ENCODE data around the gene ARHGAP44. TPM values are rescaled to one million over a fixed set of nuclear protein-coding genes. Genes with fewer than 3 reads are reported as not detected.

The ARHGAP44 gene
- total and polyA plus RNA-seq, 2 of the 8 experiments (the other 6 are each of a cell fraction or from before 2014, with no cell fraction given), result 6.2 to 22.2 TPM

GRCh38 chr17:12952012-12952411 lies 162.7 kb downstream of the ARHGAP44 start:
- no peak overlapping the region for H2AK5ac ChIP-seq (ENCODE audit: low read depth, low read length)
- peaks cover 0 to 2% of the 10 kb centered on the region in 2 experiments for H4K20me1 ChIP-seq (replicated peaks in 1 of 2; ENCODE audit: control insufficient read depth in 1 of 2, insufficient read depth in 2 of 2, low read length in 2 of 2)
- H4K8ac ChIP-seq (ENCODE audit: extremely low read depth, insufficient read depth, low read length), result no peak overlapping the region
- no peak overlapping the region for H4K5ac ChIP-seq (ENCODE audit: insufficient read length, low read depth, low read length)
- H3K4me3 ChIP-seq (ENCODE audit: extremely low read depth in 1 of 4, insufficient read depth in 2 of 4, low read depth in 3 of 4, low read length in 4 of 4), result no peak overlapping the region
- POLR2A ChIA-PET (ENCODE audit: partially characterized antibody), result interaction anchor here (1.0 kb wide), 1 partner anchor 38 kb away, joined by 3 read pairs; no protein-coding TSS in a partner anchor
- H3K23ac ChIP-seq (ENCODE audit: insufficient read length), result no peak overlapping the region
- FAIRE-seq (no peak), DNase-seq (ENCODE audit: low read depth in 1 of 2, low spot score in 2 of 2) (no peak)
- H4K91ac ChIP-seq (replicated peaks; ENCODE audit: insufficient read length, low read length), result no peak overlapping the region
- no peak overlapping the region for H2AFZ ChIP-seq (ENCODE audit: low read length)
- no peak for TF ChIP-seq BRCA1 (IDR thresholded peaks at IDR 0.05; ENCODE audit: low read depth, low read length)
- TF ChIP-seq E2F6 (IDR thresholded peaks at IDR 0.05), result no peak
- no peak for TF ChIP-seq ZNF274 (IDR thresholded peaks at IDR 0.05; ENCODE audit: borderline replicate concordance, extremely low read depth, low read length)
- TF ChIP-seq CHD1 (IDR thresholded peaks at IDR 0.05; ENCODE audit: low read depth, low read length), result no peak
- no peak overlapping the region for H3K56ac ChIP-seq (replicated peaks; ENCODE audit: insufficient read length, low read depth, low read length)
- H2BK15ac ChIP-seq (ENCODE audit: low read length), result no peak overlapping the region
- H2BK120ac ChIP-seq (replicated peaks; ENCODE audit: low read depth, low read length), result no peak overlapping the region
- H3K9me3 ChIP-seq (ENCODE audit: insufficient read depth in 2 of 2, low read depth in 1 of 2, low read length in 1 of 2), result no peaks in the 10 kb centered on the region
- no peak overlapping the region for H3K18ac ChIP-seq (ENCODE audit: extremely low read depth, low read length)
- H3K27ac ChIP-seq (ENCODE audit: low read depth, low read length), result no peak overlapping the region
- no peaks in the 10 kb centered on the region for H3K23me2 ChIP-seq (ENCODE audit: low read depth, low read length)
- no peak overlapping the region for H3K4ac ChIP-seq (replicated peaks; ENCODE audit: insufficient read length, low read depth, low read length)
- no peak overlapping the region for H2BK12ac ChIP-seq (ENCODE audit: low read depth, low read length)
- H3K27me3 ChIP-seq (replicated peaks in 1 of 4; ENCODE audit: control insufficient read depth in 3 of 4, extremely low read depth in 1 of 4, insufficient read depth in 3 of 4, low read length in 3 of 4), result no peaks in the 10 kb centered on the region
- CTCF ChIA-PET (ENCODE audit: partially characterized antibody), result interaction anchor here (0.8 to 1.5 kb wide), 2 partner anchors 21 to 56 kb away, joined by 3 read pairs; no protein-coding TSS in a partner anchor
- peaks cover 2 to 35% (median 9%) of the 10 kb centered on the region in 4 experiments; a peak in 6 of 8 replicates for H3K36me3 ChIP-seq (ENCODE audit: control insufficient read depth in 2 of 4, insufficient read depth in 4 of 4, low read length in 3 of 4)
- no peak overlapping the region for H2BK20ac ChIP-seq (ENCODE audit: low read length)
- no peak overlapping the region for H3K4me2 ChIP-seq (ENCODE audit: insufficient read depth in 1 of 2, low read depth in 2 of 2, low read length in 2 of 2)
- no peaks in the 10 kb centered on the region for H3K79me1 ChIP-seq (ENCODE audit: low read depth, low read length)
- no peak overlapping the region for H3K14ac ChIP-seq (ENCODE audit: insufficient read length)
- H3K79me2 ChIP-seq (ENCODE audit: control insufficient read depth in 1 of 2, insufficient read depth in 2 of 2, low read length in 2 of 2), result no peaks in the 10 kb centered on the region
- H3K4me1 ChIP-seq (replicated peaks in 1 of 4; ENCODE audit: control insufficient read depth in 3 of 4, insufficient read depth in 4 of 4, low read length in 3 of 4), result no peaks in the 10 kb centered on the region
- H2BK5ac ChIP-seq (ENCODE audit: low read depth, low read length), result no peak overlapping the region
- 91% methylated on average over 4 of the region's 4 CpGs; no CpG with 5 or more reads in 1 of the 2 experiments for WGBS, 2 experiments (ENCODE audit: extremely low coverage in 1 of 2, insufficient coverage in 1 of 2, insufficient read length in 1 of 2, insufficient replicate concordance in 2 of 2, low coverage in 1 of 2, low lambda C conversion rate in 2 of 2, missing lambda C conversion rate in 1 of 2)
- H3K9ac ChIP-seq (replicated peaks in 1 of 4; ENCODE audit: extremely low read depth in 1 of 4, low read depth in 3 of 4, low read length in 3 of 4), result no peak overlapping the region

Measured in H1 (cell line).